ENCODE data around the gene SLC35F3. TPM values are rescaled to one million over a fixed set of nuclear protein-coding genes. Genes with fewer than 3 reads are reported as not detected.
"Not testable (repeated sequence)": the region's sequence is repeated elsewhere in the genome, so short reads cannot be mapped to it uniquely, and the experiment has no call there.

The SLC35F3 gene
- total and polyA plus RNA-seq, 12 donors = 0.12 to 3.2 (median 0.46) TPM

GRCh38 chr1:234243521-234244260 is 339.2 kb downstream of the SLC35F3 start:
- no peak overlapping the region for H3K4me3 ChIP-seq
- H3K9me3 ChIP-seq (replicated peaks in 1 of 3) = no peaks in the 10 kb centered on the region
- no peaks in the 10 kb centered on the region for H3K27me3 ChIP-seq
- H3K36me3 ChIP-seq (replicated peaks in 1 of 2) = no peaks in the 10 kb centered on the region
- no peak for TF ChIP-seq CTCF (IDR thresholded peaks at IDR 0.05)
- no peak for TF ChIP-seq POLR2A (IDR thresholded peaks at IDR 0.05)
- no peaks in the 10 kb centered on the region for H3K4me1 ChIP-seq (replicated peaks in 1 of 2)
- intact Hi-C loops (cut with DNase I) = no loop called here
- whole genome bisulfite sequencing, 4 donors = 46 to 63% (median 55%) methylated on average over 2 to 3 of the region's 3 CpGs
- no peak overlapping the region for H3K27ac ChIP-seq
- no peak for DNase-seq

- Histone ChIP-seq H3K27ac (no peak overlapping the region), H3K27me3 (no peaks in the 10 kb centered on the region), H3K4me1 (replicated peaks in 1 of 2) (no peaks in the 10 kb centered on the region), H3K9me3 (replicated peaks in 1 of 3) (no peaks in the 10 kb centered on the region), H3K4me3 (no peak overlapping the region), H3K36me3 (replicated peaks in 1 of 2) (no peaks in the 10 kb centered on the region)
- intact Hi-C loops (cut with DNase I) = no loop called here
- TF ChIP-seq POLR2A (IDR thresholded peaks at IDR 0.05) = no peak
- TF ChIP-seq CTCF (IDR thresholded peaks at IDR 0.05) = no peak
- DNase-seq = no peak
Measured at GRCh38 chr1:234244482-234244881, 340.0 kb downstream of the SLC35F3 start.

GRCh38 chr1:234246638-234247116 is 342.2 kb downstream of the SLC35F3 start:
- Histone ChIP-seq H3K36me3 (replicated peaks in 1 of 2) (no peaks in the 10 kb centered on the region), H3K4me1 (replicated peaks in 1 of 2) (no peaks in the 10 kb centered on the region), H3K27ac (no peak overlapping the region), H3K4me3 (no peak overlapping the region), H3K27me3 (no peaks in the 10 kb centered on the region), H3K9me3 (replicated peaks in 1 of 3) (no peaks in the 10 kb centered on the region)
- no peak for DNase-seq
- intact Hi-C loops (cut with DNase I) = no loop called here
- TF ChIP-seq POLR2A (IDR thresholded peaks at IDR 0.05) = no peak
- no peak for TF ChIP-seq CTCF (IDR thresholded peaks at IDR 0.05)
- WGBS, 4 donors = 80 to 86% (median 81%) methylated on average over 5 of the region's 5 CpGs

GRCh38 chr1:234247746-234248145 is 343.3 kb downstream of the SLC35F3 start:
- 58 to 88% (median 79%) methylated on average over 4 of the region's 4 CpGs for WGBS, 4 donors
- DNase-seq = not testable (repeated sequence)

GRCh38 chr1:234250747-234251146 is 346.3 kb downstream of the SLC35F3 start:
- intact Hi-C loops (cut with DNase I) = no loop called here
- Histone ChIP-seq H3K27me3 (no peaks in the 10 kb centered on the region), H3K9me3 (replicated peaks in 1 of 3) (no peaks in the 10 kb centered on the region), H3K4me1 (replicated peaks in 1 of 2) (no peaks in the 10 kb centered on the region), H3K27ac (no peak overlapping the region), H3K4me3 (no peak overlapping the region), H3K36me3 (replicated peaks in 1 of 2) (no peaks in the 10 kb centered on the region)
- 78 to 95% (median 86%) methylated on average over 1 of the region's 1 CpG for WGBS, 4 donors
- TF ChIP-seq POLR2A (IDR thresholded peaks at IDR 0.05) = no peak
- TF ChIP-seq CTCF (IDR thresholded peaks at IDR 0.05) = no peak
- DNase-seq = no peak

More at GRCh38 chr1:234247746-234248145, 343.3 kb downstream of the SLC35F3 start:
- intact Hi-C loops (cut with DNase I); H3K4me3 ChIP-seq; H3K36me3 ChIP-seq (replicated peaks in 1 of 2); H3K9me3 ChIP-seq (replicated peaks in 1 of 3); H3K4me1 ChIP-seq (replicated peaks in 1 of 2); H3K27me3 ChIP-seq; H3K27ac ChIP-seq: not testable (repeated sequence)

Data from adrenal gland (tissue), 12 donors.